GM13976 (cell line): Measurements from ENCODE around the gene CMTM7.

Experiments
- DNase-seq: peaks from one replicate; pipeline ENCODE4 v3.0.0; 2012; ENCODE audit warnings: low spot score
- in situ Hi-C: fragments of 300-500 bp; cut with MboI; formaldehyde crosslinking; loops from one replicate; pipeline ENCODE4 v1.12.0; 2022; ENCODE audit warnings: low sequenced_read_pairs, mixed read lengths, inconsistent platforms; ENCODE audit not compliant: unreplicated experiment
- TF ChIP-seq, protein P1 (sequence below): IDR thresholded peaks from 2 replicates; pipeline ENCODE4 v1.5.1; 2012; ENCODE audit warnings: borderline replicate concordance, mild to moderate bottlenecking; ENCODE audit not compliant: insufficient read depth; ENCODE audit errors: extremely low read depth, missing control alignments, control extremely low read depth

Gene CMTM7

DNA sequence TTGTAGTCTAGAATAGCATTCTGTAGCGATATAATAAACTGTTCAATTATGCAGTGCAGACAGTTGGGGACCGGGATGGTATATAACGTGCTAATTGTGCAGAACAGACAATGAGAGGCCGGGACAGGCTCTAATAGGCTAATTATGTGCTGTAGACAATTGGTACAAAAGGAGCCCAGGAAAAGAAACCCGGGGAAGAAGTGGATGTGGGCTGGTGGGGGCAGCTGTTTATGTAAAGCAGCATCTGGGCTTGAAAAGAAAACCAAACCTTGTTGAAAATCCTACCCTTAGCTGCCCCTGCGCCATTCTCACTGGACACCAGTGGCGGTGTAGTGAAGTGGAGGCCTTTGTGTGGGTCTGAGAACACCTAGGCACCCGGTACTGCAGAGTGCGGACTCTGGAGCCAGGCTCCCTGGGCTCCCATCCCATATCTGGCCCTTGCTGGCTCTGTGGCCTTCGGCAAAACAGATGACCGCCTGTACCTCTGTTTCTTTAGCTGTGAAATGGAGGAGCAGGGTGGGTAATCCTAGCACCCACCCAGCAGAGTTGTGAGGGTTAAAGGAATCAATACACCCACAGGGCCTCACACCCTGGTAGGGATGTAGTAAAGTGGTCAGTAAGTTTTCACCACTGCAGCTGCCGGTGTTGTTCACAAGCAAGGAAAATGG is 59.5 kb downstream of the CMTM7 start:
- TF ChIP-seq, protein P1, sequence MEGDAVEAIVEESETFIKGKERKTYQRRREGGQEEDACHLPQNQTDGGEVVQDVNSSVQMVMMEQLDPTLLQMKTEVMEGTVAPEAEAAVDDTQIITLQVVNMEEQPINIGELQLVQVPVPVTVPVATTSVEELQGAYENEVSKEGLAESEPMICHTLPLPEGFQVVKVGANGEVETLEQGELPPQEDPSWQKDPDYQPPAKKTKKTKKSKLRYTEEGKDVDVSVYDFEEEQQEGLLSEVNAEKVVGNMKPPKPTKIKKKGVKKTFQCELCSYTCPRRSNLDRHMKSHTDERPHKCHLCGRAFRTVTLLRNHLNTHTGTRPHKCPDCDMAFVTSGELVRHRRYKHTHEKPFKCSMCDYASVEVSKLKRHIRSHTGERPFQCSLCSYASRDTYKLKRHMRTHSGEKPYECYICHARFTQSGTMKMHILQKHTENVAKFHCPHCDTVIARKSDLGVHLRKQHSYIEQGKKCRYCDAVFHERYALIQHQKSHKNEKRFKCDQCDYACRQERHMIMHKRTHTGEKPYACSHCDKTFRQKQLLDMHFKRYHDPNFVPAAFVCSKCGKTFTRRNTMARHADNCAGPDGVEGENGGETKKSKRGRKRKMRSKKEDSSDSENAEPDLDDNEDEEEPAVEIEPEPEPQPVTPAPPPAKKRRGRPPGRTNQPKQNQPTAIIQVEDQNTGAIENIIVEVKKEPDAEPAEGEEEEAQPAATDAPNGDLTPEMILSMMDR, result no peak
- no peak for DNase-seq
- in situ Hi-C loops, result no loop called here

DNA sequence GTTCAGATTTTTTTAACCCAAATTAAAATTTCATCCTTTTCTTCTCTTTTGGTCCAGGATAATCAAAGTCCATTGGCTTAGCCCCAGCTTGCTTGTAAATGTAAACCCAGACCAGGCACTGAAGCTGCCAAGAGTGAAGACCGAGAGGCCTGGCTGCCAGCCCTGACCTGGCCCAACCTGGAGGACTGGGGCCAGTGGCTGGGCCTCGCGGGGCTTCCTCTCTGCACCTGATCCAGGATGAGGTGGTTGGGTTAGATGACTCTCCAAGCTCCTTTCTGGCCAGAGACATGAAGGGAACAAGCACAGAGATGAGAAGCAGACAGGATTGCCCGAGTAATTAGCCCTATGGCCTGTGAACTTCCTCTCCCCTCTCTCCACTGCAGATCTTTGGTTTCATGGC is 60.4 kb downstream of the CMTM7 start:
- TF ChIP-seq, protein P1, result no peak
- in situ Hi-C loops, result no loop called here
- DNase-seq, result no peak

DNA sequence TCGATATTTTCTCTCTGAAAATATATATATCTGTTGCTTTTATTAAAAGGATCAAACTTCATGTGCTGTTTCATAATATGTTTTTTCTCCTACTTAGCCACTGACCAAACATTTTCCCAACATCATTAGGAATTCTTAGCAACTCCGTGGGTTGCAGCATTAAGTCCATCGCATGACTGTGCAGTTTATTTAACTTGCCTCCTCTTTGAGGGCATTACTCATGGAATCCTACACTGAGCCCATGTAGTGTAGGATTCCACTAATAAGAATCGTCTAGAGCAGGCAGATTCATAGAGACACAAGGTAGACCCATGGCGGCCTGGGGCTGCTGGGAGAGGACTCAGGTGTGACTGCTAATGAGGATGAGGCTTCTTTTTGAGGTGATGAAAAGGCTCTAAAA is 61.7 kb downstream of the CMTM7 start:
- in situ Hi-C loops, result no loop called here
- TF ChIP-seq, protein P1, result no peak
- no peak for DNase-seq

DNA sequence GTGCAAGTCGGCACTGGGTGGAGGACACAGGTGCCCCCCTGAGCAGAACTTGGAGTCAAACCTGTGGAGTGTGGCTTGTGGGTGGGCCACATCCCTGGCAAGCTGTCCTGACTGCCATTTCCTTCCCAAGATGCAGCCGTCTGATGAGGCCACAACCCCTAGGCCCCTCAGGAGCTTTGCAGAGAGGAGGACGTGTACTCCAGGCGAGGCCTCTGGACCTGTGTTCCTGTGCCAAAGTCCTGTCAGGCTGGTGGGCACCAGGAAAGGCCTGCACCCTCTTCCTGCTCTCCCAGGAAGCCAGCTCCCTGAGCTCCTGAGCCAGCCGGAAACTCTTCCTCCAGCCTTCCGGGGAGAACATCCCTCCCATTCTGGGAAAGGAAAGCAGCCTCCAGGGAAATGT is 62.5 kb downstream of the CMTM7 start:
- TF ChIP-seq, protein P1, result no peak
- DNase-seq, result no peak
- in situ Hi-C loops, result no loop called here

DNA sequence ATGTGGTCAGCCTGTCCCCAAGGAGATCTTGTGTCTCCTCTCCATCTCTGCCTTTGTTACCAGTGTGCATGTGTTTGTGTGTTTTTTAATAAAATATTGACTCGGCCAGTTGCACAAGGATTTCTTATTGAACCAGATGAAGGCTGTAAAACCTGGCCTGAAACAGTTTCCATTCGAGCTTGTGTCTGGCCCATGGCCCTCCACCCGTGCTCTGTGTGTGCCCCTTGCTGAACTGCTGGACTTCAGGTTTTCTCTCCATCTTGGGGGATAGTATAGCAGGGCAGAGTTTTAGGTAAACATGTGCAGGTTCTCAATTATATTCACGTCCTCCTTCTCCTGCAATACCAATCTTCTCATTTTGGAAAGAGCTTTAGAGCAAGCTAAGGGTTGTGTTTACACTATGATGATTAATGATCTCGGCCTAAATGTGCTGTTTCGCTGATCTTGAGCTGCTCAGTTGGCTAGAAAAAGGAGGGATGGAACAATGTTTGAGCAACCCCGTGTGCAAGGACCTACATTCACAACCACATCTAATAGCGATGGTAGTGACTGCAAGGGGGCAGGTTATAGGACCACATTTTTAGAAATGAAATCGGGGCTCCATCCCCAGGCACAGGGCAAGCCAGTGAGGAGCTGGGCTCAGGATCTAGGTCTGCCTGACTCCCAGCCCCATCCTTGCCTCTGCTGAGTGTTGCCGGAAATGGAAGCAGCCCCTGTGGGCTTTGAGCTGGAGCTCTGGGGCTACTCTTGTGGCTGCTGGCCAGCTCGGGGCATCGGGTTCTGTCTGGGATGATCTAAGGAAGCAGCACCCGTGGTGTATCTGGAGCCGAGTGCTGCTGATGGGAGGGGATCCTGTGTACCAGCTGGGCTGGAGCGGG is 63.3 kb downstream of the CMTM7 start:
- no peak for DNase-seq
- in situ Hi-C loops, result no loop called here
- TF ChIP-seq, protein P1, result no peak

DNA sequence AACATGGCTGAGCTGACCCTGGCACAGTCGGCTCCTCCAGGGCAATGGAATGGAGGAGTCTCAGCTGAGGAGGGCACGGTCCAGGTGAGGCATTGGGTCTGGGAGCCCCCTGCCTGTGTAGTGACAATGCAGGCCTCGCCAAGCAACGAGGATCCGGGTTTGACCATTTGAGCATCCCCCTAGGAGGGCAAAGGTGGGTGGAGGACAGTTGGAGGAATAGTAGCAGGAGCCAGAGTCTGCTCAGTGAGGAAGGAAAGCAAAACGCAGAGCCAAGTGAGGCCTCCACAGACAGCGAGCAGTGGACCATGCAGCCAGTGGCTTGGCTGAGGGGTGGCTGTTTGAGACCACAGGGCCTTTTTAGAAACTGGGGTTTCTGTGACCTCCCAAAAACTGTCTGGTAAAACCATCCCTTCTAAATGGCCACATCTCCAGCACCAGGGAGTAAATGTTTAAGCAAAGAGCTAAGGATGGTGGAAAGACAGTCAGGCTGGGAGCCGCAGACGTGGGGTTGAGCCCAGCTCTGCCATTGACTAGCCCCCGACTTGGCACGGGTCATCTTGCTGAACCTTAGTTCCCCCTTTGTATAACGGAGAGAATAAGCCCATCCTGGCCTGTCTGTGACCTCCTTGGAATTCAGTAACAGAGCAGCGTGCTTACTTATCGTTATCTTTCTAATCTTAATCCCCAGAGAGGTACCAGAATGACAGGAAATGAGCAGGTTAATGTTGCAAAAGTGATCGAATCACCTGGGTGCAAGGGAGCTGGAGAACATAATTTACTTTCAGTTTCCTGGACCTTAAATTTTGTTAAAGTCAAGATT is 64.2 kb downstream of the CMTM7 start:
- in situ Hi-C loops, result no loop called here
- TF ChIP-seq, protein P1, result no peak
- peak; percentile 58 for DNase-seq
